ENCODE data around the gene TAOK2.
"Not testable (repeated sequence)": the region's sequence is repeated elsewhere in the genome, so short reads cannot be mapped to it uniquely, and the experiment has no call there.

The TAOK2 gene

GRCh38 chr16:30010844-30011713 lies 37.4 kb downstream of the TAOK2 start, which contains the start of gene DOC2A:
DOC2A (minus strand) TSS chr16:30011027; CDS start chr16:30010222, 805 bp downstream.
- H3K4me3 ChIP-seq (ENCODE audit: low read depth, low read length) = peak within 1 kb of the TSS; percentile 11
- TF ChIP-seq MAX (IDR thresholded peaks at IDR 0.05; ENCODE audit: low read depth, low read length) (peak; percentile 61), POLR2A (IDR thresholded peaks at IDR 0.05; ENCODE audit: extremely low read depth, insufficient read length) (no peak), CTCF (IDR thresholded peaks at IDR 0.05; ENCODE audit: low read depth, low read length) (no peak), MYC (IDR thresholded peaks at IDR 0.05; ENCODE audit: low read depth, low read length) (peak; percentile 24; the same call in 1 of the 2 replicates)
- peak; percentile 42 for DNase-seq (ENCODE audit: low read depth)

- H3K4me3 ChIP-seq (ENCODE audit: low read depth, low read length) = no peak overlapping the region
These were observed 38.2 kb downstream of the TAOK2 start for GRCh38 chr16:30011714-30012504.

GRCh38 chr16:30012598-30012997 lies 38.9 kb downstream of the TAOK2 start:
- not testable (repeated sequence) for DNase-seq (ENCODE audit: low read depth); H3K4me3 ChIP-seq (ENCODE audit: low read depth, low read length)

More at GRCh38 chr16:30011714-30012504, 38.2 kb downstream of the TAOK2 start:
- no peak for TF ChIP-seq MYC (IDR thresholded peaks at IDR 0.05; ENCODE audit: low read depth, low read length)
- no peak for TF ChIP-seq POLR2A (IDR thresholded peaks at IDR 0.05; ENCODE audit: extremely low read depth, insufficient read length)
- TF ChIP-seq CTCF (IDR thresholded peaks at IDR 0.05; ENCODE audit: low read depth, low read length) = no peak
- TF ChIP-seq MAX (IDR thresholded peaks at IDR 0.05; ENCODE audit: low read depth, low read length) = no peak
- no peak for DNase-seq (ENCODE audit: low read depth)

GRCh38 chr16:30015450-30015849 lies 41.8 kb downstream of the TAOK2 start:
- not testable (repeated sequence) for DNase-seq (ENCODE audit: low read depth); H3K4me3 ChIP-seq (ENCODE audit: low read depth, low read length)

- H3K4me3 ChIP-seq (ENCODE audit: low read depth, low read length) = no peak overlapping the region
- TF ChIP-seq CTCF (IDR thresholded peaks at IDR 0.05; ENCODE audit: low read depth, low read length) (no peak), MAX (IDR thresholded peaks at IDR 0.05; ENCODE audit: low read depth, low read length) (no peak), MYC (IDR thresholded peaks at IDR 0.05; ENCODE audit: low read depth, low read length) (no peak), POLR2A (IDR thresholded peaks at IDR 0.05; ENCODE audit: extremely low read depth, insufficient read length) (no peak)
- no peak for DNase-seq (ENCODE audit: low read depth)
These were observed 43.0 kb downstream of the TAOK2 start for GRCh38 chr16:30016555-30017276.

- no peak overlapping the region for H3K4me3 ChIP-seq (ENCODE audit: low read depth, low read length)
- DNase-seq (ENCODE audit: low read depth) = no peak
- no peak for TF ChIP-seq POLR2A (IDR thresholded peaks at IDR 0.05; ENCODE audit: extremely low read depth, insufficient read length)
- TF ChIP-seq CTCF (IDR thresholded peaks at IDR 0.05; ENCODE audit: low read depth, low read length) = no peak
- no peak for TF ChIP-seq MAX (IDR thresholded peaks at IDR 0.05; ENCODE audit: low read depth, low read length)
These were observed 43.6 kb downstream of the TAOK2 start for GRCh38 chr16:30017277-30017656.

- not testable (repeated sequence) for H3K4me3 ChIP-seq (ENCODE audit: low read depth, low read length); DNase-seq (ENCODE audit: low read depth)
These were observed 44.3 kb downstream of the TAOK2 start for GRCh38 chr16:30017937-30018336.

Measured in NB4 (cell line).